Measurements from ENCODE around the gene CARMIL1.

The CARMIL1 gene

GRCh38 chr6:25411316-25411950 lies 132.3 kb downstream of the CARMIL1 start:
- no peak for DNase-seq (ENCODE audit: low read depth in 2 of 2)

GRCh38 chr6:25413207-25413905 lies 134.2 kb downstream of the CARMIL1 start:
- DNase-seq (ENCODE audit: low read depth in 2 of 2): no peak

GRCh38 chr6:25414168-25414567 lies 135.0 kb downstream of the CARMIL1 start:
- DNase-seq (ENCODE audit: low read depth in 2 of 2): no peak

- DNase-seq (ENCODE audit: low read depth in 2 of 2): no peak
Observed at GRCh38 chr6:25414755-25415154, 135.6 kb downstream of the CARMIL1 start.

GRCh38 chr6:25415274-25415673 lies 136.1 kb downstream of the CARMIL1 start:
- no peak for DNase-seq (ENCODE audit: low read depth in 2 of 2)

- DNase-seq (ENCODE audit: low read depth in 2 of 2): no peak
Observed at GRCh38 chr6:25415701-25416100, 136.5 kb downstream of the CARMIL1 start.

GRCh38 chr6:25417046-25417605 lies 138.0 kb downstream of the CARMIL1 start:
- DNase-seq (ENCODE audit: low read depth in 2 of 2): no peak

- no peak for DNase-seq (ENCODE audit: low read depth in 2 of 2)
Observed at GRCh38 chr6:25418454-25419052, 139.4 kb downstream of the CARMIL1 start.

GRCh38 chr6:25419879-25420278 lies 140.7 kb downstream of the CARMIL1 start:
- no peak for DNase-seq (ENCODE audit: low read depth in 2 of 2)

GRCh38 chr6:25423358-25423757 lies 144.2 kb downstream of the CARMIL1 start:
- no peak for DNase-seq (ENCODE audit: low read depth in 2 of 2)

- no peak for DNase-seq (ENCODE audit: low read depth in 2 of 2)
Observed at GRCh38 chr6:25424303-25424702, 145.1 kb downstream of the CARMIL1 start.

GRCh38 chr6:25427549-25427948 lies 148.4 kb downstream of the CARMIL1 start:
- DNase-seq (ENCODE audit: low read depth in 2 of 2): no peak

- DNase-seq (ENCODE audit: low read depth in 2 of 2): no peak
Observed at GRCh38 chr6:25428758-25429317, 149.7 kb downstream of the CARMIL1 start.

GRCh38 chr6:25431306-25431974 lies 152.3 kb downstream of the CARMIL1 start:
- no peak for DNase-seq (ENCODE audit: low read depth in 2 of 2)

GRCh38 chr6:25431975-25432307 lies 152.8 kb downstream of the CARMIL1 start:
- no peak for DNase-seq (ENCODE audit: low read depth in 2 of 2)

- no peak for DNase-seq (ENCODE audit: low read depth in 2 of 2)
Observed at GRCh38 chr6:25434921-25435320, 155.7 kb downstream of the CARMIL1 start.

GRCh38 chr6:25435416-25435985 lies 156.3 kb downstream of the CARMIL1 start:
- no peak for DNase-seq (ENCODE audit: low read depth in 2 of 2)

- DNase-seq (ENCODE audit: low read depth in 2 of 2): no peak
Observed at GRCh38 chr6:25436760-25437159, 157.6 kb downstream of the CARMIL1 start.

GRCh38 chr6:25439368-25439767 lies 160.2 kb downstream of the CARMIL1 start:
- no peak for DNase-seq (ENCODE audit: low read depth in 2 of 2)

- no peak for DNase-seq (ENCODE audit: low read depth in 2 of 2)
Observed at GRCh38 chr6:25441663-25442270, 162.6 kb downstream of the CARMIL1 start.

GRCh38 chr6:25442898-25443297 lies 163.7 kb downstream of the CARMIL1 start:
- DNase-seq (ENCODE audit: low read depth in 2 of 2): no peak
